Liver (tissue), 9 donors: ENCODE data around the gene FBP1. TPM values are rescaled to one million over a fixed set of nuclear protein-coding genes. Genes with fewer than 3 reads are reported as not detected.

ENCODE experiments used
- DNase-seq: peaks from one replicate; pipeline ENCODE4 v3.0.0-alpha.2; 2017; ENCODE audit warnings: low spot score
- H3K27ac ChIP-seq, 2 donors: one replicate each; pipeline ENCODE4 v1.7.0; 2013; ENCODE audit warnings: inconsistent platforms in 2 of 2, low read length in 2 of 2, control low read depth in 1 of 2, low read depth in 1 of 2, mild to moderate bottlenecking in 1 of 2
- H3K27me3 ChIP-seq, 4 donors: one replicate each; pipeline versions ENCODE4 v1.6.1 to v1.7.0; 2013; ENCODE audit warnings: low read length in 3 of 4, inconsistent platforms in 1 of 4, mild to moderate bottlenecking in 1 of 4, moderate library complexity in 1 of 4; ENCODE audit not compliant: control insufficient read depth in 4 of 4, insufficient read depth in 4 of 4
- H3K36me3 ChIP-seq, 4 donors: one replicate each; pipeline versions ENCODE4 v1.6.1 to v1.7.0; 2013; ENCODE audit warnings: low read length in 3 of 4, mild to moderate bottlenecking in 3 of 4, low read depth in 1 of 4, moderate library complexity in 1 of 4; ENCODE audit not compliant: control insufficient read depth in 4 of 4, insufficient read depth in 3 of 4
- H3K4me1 ChIP-seq, 4 donors: one replicate each; pipeline versions ENCODE4 v1.6.1 to v1.7.0; 2013; ENCODE audit warnings: low read length in 3 of 4, mild to moderate bottlenecking in 3 of 4, moderate library complexity in 1 of 4; ENCODE audit not compliant: control insufficient read depth in 4 of 4, insufficient read depth in 4 of 4
- H3K4me3 ChIP-seq, 3 donors: one replicate each; pipeline versions ENCODE4 v1.6.1 to v1.7.0; 2013; ENCODE audit warnings: low read length in 3 of 3, control low read depth in 1 of 3, low read depth in 1 of 3, mild to moderate bottlenecking in 1 of 3
- H3K9ac ChIP-seq, 2 donors: one replicate each; pipeline ENCODE4 v1.7.0; 2013; ENCODE audit warnings: low read length in 2 of 2, mild to moderate bottlenecking in 2 of 2, moderate library complexity in 2 of 2, control low read depth in 1 of 2, low read depth in 1 of 2
- H3K9me3 ChIP-seq, 4 donors: one replicate each; pipeline versions ENCODE4 v1.6.1 to v1.7.0; 2013; ENCODE audit warnings: low read length in 3 of 4; ENCODE audit not compliant: control insufficient read depth in 4 of 4
- HNF4G ChIP-seq: IDR thresholded peaks from 2 replicates; pipeline ENCODE4 v1.6.1; 2016; ENCODE audit warnings: antibody characterized with exemption
- NR2F2 ChIP-seq: IDR thresholded peaks from 2 replicates; pipeline ENCODE4 v1.6.1; 2016; ENCODE audit warnings: antibody characterized with exemption
- RXRA ChIP-seq, 2 donors: IDR thresholded peaks; 2 replicates each; pipeline ENCODE4 v1.6.1; 2017 to 2018; ENCODE audit warnings: antibody characterized with exemption in 2 of 2, mild to moderate bottlenecking in 1 of 2
- SP1 ChIP-seq: IDR thresholded peaks from 2 replicates; pipeline ENCODE4 v1.6.1; 2018; ENCODE audit warnings: antibody characterized with exemption, mild to moderate bottlenecking
- TAF1 ChIP-seq: conservative IDR thresholded peaks from 2 replicates; pipeline ENCODE4 v1.6.1; 2016; ENCODE audit warnings: antibody characterized with exemption, mild to moderate bottlenecking
- WGBS: extraction: QIAGEN DNeasy Blood & Tissue Kit; methylation state at CpG from one replicate; pipeline ENCODE4 v1.1.7; 2013; 5-methylcytosine and 5-hydroxymethylcytosine counted together
- polyA plus RNA-seq, 2 donors: library from polyadenylated mRNA; stranded (reverse) in 1 of 2; unstranded in 1 of 2; fragments of 200-250 nt in 1 of 2; fragments of >200 nt in 1 of 2; fragmentation: Nextera tagmentation in 1 of 2; extraction: Ambion mirVana in 1 of 2; gene quantifications; one replicate each; pipeline versions ENCODE4 v1.2.1 to v1.2.3, GENCODE V29; 2013 to 2015
- total RNA-seq, 2 donors: library from RNA; depleted of rRNA; stranded (reverse); fragments of >200 nt; gene quantifications; one replicate each; pipeline ENCODE4 v1.2.3, GENCODE V29; 2014
- TF ChIP-seq, protein P1 (sequence below): IDR thresholded peaks from 2 replicates; pipeline ENCODE4 v1.6.1; 2016; ENCODE audit warnings: antibody characterized with exemption
- TF ChIP-seq, protein P2 (sequence below): IDR thresholded peaks from 2 replicates; pipeline ENCODE4 v1.6.1; 2016; ENCODE audit warnings: antibody characterized with exemption, mild to moderate bottlenecking
- TF ChIP-seq, protein P3 (sequence below): fragments of 150-350 bp; IDR thresholded peaks from 2 replicates; pipeline ENCODE4 v1.5.1; 2017; ENCODE audit warnings: improper control_type of control experiment, low read depth, low read length; ENCODE audit not compliant: missing input control
- donor health status: healthy.
- donor health status: healthy.
- donor health status: healthy.
- donor health status: healthy.
- donor health status: healthy.

Gene FBP1
- total and polyA plus RNA-seq, 4 donors = 27.8 to 574 (median 317) TPM

DNA sequence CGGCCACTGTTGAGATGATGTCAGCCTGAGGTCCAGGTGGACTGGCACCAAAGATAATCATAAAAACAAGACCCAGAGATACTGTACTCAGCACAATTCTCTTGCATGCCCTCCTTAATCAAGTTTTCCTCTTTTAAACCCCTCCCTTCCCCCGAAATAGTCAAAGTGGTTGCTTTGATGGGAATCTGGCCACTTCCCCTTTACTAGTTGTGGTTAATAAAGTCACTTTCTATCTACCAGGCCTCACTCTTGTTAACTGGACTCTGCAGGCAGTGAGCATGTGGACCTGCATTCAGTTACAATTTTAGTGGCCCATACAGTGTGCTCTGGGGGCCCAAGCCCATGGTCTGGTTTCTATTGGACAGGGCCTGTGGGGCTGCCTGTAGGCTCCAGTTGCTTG lies 63.2 kb downstream of the FBP1 start:
- WGBS = 88% methylated on average over 2 of the region's 2 CpGs
- Histone ChIP-seq H3K9me3 (no peaks in the 10 kb centered on the region), H3K4me3 (no peak overlapping the region), H3K36me3 (no peaks in the 10 kb centered on the region), H3K27ac (no peak overlapping the region), H3K4me1 (peaks cover 0 to 17% (median 13%) of the 10 kb centered on the region in 4 donors), H3K9ac (no peak overlapping the region), H3K27me3 (no peaks in the 10 kb centered on the region)
- TF ChIP-seq SP1 = no peak
- TF ChIP-seq, protein P1, sequence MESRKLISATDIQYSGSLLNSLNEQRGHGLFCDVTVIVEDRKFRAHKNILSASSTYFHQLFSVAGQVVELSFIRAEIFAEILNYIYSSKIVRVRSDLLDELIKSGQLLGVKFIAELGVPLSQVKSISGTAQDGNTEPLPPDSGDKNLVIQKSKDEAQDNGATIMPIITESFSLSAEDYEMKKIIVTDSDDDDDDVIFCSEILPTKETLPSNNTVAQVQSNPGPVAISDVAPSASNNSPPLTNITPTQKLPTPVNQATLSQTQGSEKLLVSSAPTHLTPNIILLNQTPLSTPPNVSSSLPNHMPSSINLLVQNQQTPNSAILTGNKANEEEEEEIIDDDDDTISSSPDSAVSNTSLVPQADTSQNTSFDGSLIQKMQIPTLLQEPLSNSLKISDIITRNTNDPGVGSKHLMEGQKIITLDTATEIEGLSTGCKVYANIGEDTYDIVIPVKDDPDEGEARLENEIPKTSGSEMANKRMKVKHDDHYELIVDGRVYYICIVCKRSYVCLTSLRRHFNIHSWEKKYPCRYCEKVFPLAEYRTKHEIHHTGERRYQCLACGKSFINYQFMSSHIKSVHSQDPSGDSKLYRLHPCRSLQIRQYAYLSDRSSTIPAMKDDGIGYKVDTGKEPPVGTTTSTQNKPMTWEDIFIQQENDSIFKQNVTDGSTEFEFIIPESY = no peak
- TF ChIP-seq, protein P2, sequence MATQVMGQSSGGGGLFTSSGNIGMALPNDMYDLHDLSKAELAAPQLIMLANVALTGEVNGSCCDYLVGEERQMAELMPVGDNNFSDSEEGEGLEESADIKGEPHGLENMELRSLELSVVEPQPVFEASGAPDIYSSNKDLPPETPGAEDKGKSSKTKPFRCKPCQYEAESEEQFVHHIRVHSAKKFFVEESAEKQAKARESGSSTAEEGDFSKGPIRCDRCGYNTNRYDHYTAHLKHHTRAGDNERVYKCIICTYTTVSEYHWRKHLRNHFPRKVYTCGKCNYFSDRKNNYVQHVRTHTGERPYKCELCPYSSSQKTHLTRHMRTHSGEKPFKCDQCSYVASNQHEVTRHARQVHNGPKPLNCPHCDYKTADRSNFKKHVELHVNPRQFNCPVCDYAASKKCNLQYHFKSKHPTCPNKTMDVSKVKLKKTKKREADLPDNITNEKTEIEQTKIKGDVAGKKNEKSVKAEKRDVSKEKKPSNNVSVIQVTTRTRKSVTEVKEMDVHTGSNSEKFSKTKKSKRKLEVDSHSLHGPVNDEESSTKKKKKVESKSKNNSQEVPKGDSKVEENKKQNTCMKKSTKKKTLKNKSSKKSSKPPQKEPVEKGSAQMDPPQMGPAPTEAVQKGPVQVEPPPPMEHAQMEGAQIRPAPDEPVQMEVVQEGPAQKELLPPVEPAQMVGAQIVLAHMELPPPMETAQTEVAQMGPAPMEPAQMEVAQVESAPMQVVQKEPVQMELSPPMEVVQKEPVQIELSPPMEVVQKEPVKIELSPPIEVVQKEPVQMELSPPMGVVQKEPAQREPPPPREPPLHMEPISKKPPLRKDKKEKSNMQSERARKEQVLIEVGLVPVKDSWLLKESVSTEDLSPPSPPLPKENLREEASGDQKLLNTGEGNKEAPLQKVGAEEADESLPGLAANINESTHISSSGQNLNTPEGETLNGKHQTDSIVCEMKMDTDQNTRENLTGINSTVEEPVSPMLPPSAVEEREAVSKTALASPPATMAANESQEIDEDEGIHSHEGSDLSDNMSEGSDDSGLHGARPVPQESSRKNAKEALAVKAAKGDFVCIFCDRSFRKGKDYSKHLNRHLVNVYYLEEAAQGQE = no peak
- no peak for TF ChIP-seq RXRA (IDR thresholded peaks at IDR 0.05)
- DNase-seq = no peak

DNA sequence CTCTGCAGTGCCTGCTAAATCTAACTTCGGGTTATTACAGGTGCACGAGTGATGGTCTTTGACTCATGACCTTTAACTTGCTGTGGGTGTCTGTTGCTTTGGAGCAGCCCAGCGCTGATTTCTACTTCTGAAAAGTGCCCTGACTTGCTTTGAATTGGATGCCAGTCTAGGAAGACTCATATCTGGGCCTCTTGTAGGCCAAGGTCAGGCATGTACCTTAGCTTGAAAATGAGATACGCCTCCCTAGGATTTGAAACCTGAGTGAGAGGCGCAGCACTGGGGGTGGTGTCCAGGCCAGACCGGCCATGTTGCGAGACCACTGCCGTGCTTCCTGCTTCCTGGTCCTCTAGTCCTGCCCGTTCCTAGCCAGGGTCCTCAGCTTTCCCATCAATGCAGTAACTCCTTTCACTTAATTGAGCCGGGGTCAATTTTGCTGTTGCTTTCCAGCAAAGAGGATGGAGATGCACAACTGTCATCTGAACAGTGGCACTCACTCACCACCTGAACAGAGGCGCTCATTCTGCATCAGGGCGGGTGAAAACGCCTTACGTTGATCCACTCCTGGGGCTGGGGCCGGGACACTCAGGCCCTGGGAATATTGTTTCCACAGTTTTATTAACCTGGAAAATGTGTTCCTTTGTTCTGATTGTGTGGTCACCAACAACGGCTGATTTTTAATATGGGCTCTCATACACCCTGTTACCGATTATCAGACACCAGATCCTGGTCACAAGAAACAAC lies 70.2 kb downstream of the FBP1 start:
- no peaks in the 10 kb centered on the region for H3K4me1 ChIP-seq
- H3K9ac ChIP-seq = no peak overlapping the region
- H3K27ac ChIP-seq = no peak overlapping the region
- no peak overlapping the region for H3K4me3 ChIP-seq
- no peaks in the 10 kb centered on the region for H3K36me3 ChIP-seq
- no peaks in the 10 kb centered on the region for H3K27me3 ChIP-seq
- WGBS = 95% methylated on average over 17 of the region's 17 CpGs
- TF ChIP-seq NR2F2 (no peak), TAF1 (no peak), SP1 (no peak), HNF4G (no peak)
- TF ChIP-seq, protein P2 = no peak
- TF ChIP-seq, protein P1 = no peak
- TF ChIP-seq, protein P3, sequence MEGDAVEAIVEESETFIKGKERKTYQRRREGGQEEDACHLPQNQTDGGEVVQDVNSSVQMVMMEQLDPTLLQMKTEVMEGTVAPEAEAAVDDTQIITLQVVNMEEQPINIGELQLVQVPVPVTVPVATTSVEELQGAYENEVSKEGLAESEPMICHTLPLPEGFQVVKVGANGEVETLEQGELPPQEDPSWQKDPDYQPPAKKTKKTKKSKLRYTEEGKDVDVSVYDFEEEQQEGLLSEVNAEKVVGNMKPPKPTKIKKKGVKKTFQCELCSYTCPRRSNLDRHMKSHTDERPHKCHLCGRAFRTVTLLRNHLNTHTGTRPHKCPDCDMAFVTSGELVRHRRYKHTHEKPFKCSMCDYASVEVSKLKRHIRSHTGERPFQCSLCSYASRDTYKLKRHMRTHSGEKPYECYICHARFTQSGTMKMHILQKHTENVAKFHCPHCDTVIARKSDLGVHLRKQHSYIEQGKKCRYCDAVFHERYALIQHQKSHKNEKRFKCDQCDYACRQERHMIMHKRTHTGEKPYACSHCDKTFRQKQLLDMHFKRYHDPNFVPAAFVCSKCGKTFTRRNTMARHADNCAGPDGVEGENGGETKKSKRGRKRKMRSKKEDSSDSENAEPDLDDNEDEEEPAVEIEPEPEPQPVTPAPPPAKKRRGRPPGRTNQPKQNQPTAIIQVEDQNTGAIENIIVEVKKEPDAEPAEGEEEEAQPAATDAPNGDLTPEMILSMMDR = no peak
- H3K9me3 ChIP-seq = no peaks in the 10 kb centered on the region
- DNase-seq = no peak
